HG03159 (cell line): Measurements from ENCODE around the gene LETM1.

ENCODE experiments used
- ATAC-seq: cut with Tn5 transposase; IDR thresholded peaks from one replicate; pipeline ENCODE4 v1.9.1; 2021; ENCODE audit warnings: mild to moderate bottlenecking, moderate library complexity; ENCODE audit not compliant: unreplicated experiment

LETM1 gene

GRCh38 chr4:1766106-1767060, 89.6 kb downstream of the LETM1 start:
- ATAC-seq: no peak

- ATAC-seq: no peak
Measured at GRCh38 chr4:1765409-1766072, 90.4 kb downstream of the LETM1 start.

- ATAC-seq: no peak
Measured at GRCh38 chr4:1764670-1765069, 91.3 kb downstream of the LETM1 start.

- no peak for ATAC-seq
Measured at GRCh38 chr4:1763550-1764080, 92.3 kb downstream of the LETM1 start.

- no peak for ATAC-seq
Measured at GRCh38 chr4:1763070-1763549, 92.8 kb downstream of the LETM1 start.

- no peak for ATAC-seq
Measured at GRCh38 chr4:1762264-1763010, 93.5 kb downstream of the LETM1 start.
